GM19351 (cell line): ENCODE data around the gene UBE2U.

ENCODE experiments used
- ATAC-seq: cut with Tn5 transposase; IDR thresholded peaks from one replicate; pipeline ENCODE4 v1.9.1; 2021; ENCODE audit warnings: mild to moderate bottlenecking, moderate library complexity; ENCODE audit not compliant: unreplicated experiment

The UBE2U gene

GRCh38 chr1:64203420-64203819, at the start of gene UBE2U:
TSS of gene UBE2U (plus strand) at chr1:64203623. CDS start at chr1:64204051, 428 bp downstream.
- no peak for ATAC-seq

GRCh38 chr1:64155278-64155677, 48.1 kb upstream of the UBE2U start:
- no peak for ATAC-seq

GRCh38 chr1:64161357-64161941, 42.0 kb upstream of the UBE2U start:
- ATAC-seq = no peak

- ATAC-seq = no peak
Observed at GRCh38 chr1:64162151-64162550, 41.3 kb upstream of the UBE2U start.

GRCh38 chr1:64162804-64163203, 40.6 kb upstream of the UBE2U start:
- ATAC-seq = no peak

- no peak for ATAC-seq
Observed at GRCh38 chr1:64163431-64163830, 40.0 kb upstream of the UBE2U start.

- no peak for ATAC-seq
Observed at GRCh38 chr1:64163970-64164369, 39.5 kb upstream of the UBE2U start.

- no peak for ATAC-seq
Observed at GRCh38 chr1:64166629-64167028, 36.8 kb upstream of the UBE2U start.

- no peak for ATAC-seq
Observed at GRCh38 chr1:64167176-64167575, 36.2 kb upstream of the UBE2U start.

GRCh38 chr1:64171246-64171645, 32.2 kb upstream of the UBE2U start:
- ATAC-seq = no peak

- peak; percentile 71 for ATAC-seq
Observed at GRCh38 chr1:64171797-64172281, 31.6 kb upstream of the UBE2U start.

GRCh38 chr1:64172458-64172983, 30.9 kb upstream of the UBE2U start:
- peak; percentile 64 for ATAC-seq

GRCh38 chr1:64173336-64173940, 30.0 kb upstream of the UBE2U start:
- ATAC-seq = no peak

GRCh38 chr1:64175639-64176038, 27.8 kb upstream of the UBE2U start:
- ATAC-seq = no peak

- no peak for ATAC-seq
Observed at GRCh38 chr1:64176659-64177058, 26.8 kb upstream of the UBE2U start.

GRCh38 chr1:64179588-64179987, 23.8 kb upstream of the UBE2U start:
- no peak for ATAC-seq

- ATAC-seq = no peak
Observed at GRCh38 chr1:64182207-64182606, 21.2 kb upstream of the UBE2U start.

- ATAC-seq = no peak
Observed at GRCh38 chr1:64183395-64184002, 19.9 kb upstream of the UBE2U start.

GRCh38 chr1:64184003-64184440, 19.4 kb upstream of the UBE2U start:
- ATAC-seq = no peak

GRCh38 chr1:64186138-64186897, 17.1 kb upstream of the UBE2U start:
- ATAC-seq = peak; percentile 68

GRCh38 chr1:64186898-64187280, 16.5 kb upstream of the UBE2U start:
- no peak for ATAC-seq
